BE2C (cell line): ENCODE measurements around the gene TESK2.

Source experiments
- DNase-seq: peaks from one replicate; pipeline ENCODE4 v3.0.0-alpha.2; 2020
- H3K27me3 ChIP-seq: fragments of 250-450 bp; sonication (Bioruptor Pico); 2 replicates; pipeline ENCODE4 v1.5.1; 2020; ENCODE audit warnings: mild to moderate bottlenecking
- H3K36me3 ChIP-seq: fragments of 250-450 bp; sonication (Bioruptor Pico); 2 replicates; pipeline ENCODE4 v1.5.1; 2020; ENCODE audit warnings: mild to moderate bottlenecking
- H3K4me1 ChIP-seq: fragments of 250-450 bp; sonication (Bioruptor Pico); 2 replicates; pipeline ENCODE4 v1.5.1; 2020
- H3K4me3 ChIP-seq: 2 replicates; pipeline ENCODE4 v1.5.1; 2011; ENCODE audit warnings: low read depth, low read length
- H3K9me3 ChIP-seq: fragments of 250-450 bp; sonication (Bioruptor Pico); 2 replicates; pipeline ENCODE4 v1.5.1; 2020
- CTCF ChIP-seq: IDR thresholded peaks from 2 replicates; pipeline ENCODE4 v1.5.1; 2012; ENCODE audit warnings: mild to moderate bottlenecking, low read depth, low read length

The TESK2 gene

GRCh38 chr1:45344499-45344898 is 146.5 kb downstream of the TESK2 start:
- no peaks in the 10 kb centered on the region for H3K4me1 ChIP-seq
- no peaks in the 10 kb centered on the region for H3K9me3 ChIP-seq
- peaks cover 11% of the 10 kb centered on the region for H3K36me3 ChIP-seq
- no peak for TF ChIP-seq CTCF
- no peak for DNase-seq
- no peak overlapping the region for H3K4me3 ChIP-seq
- H3K27me3 ChIP-seq, result no peaks in the 10 kb centered on the region

GRCh38 chr1:45340816-45341466 is 150.0 kb downstream of the TESK2 start:
- peaks cover 11% of the 10 kb centered on the region for H3K36me3 ChIP-seq
- no peaks in the 10 kb centered on the region for H3K27me3 ChIP-seq
- TF ChIP-seq CTCF, result no peak
- H3K9me3 ChIP-seq, result no peaks in the 10 kb centered on the region
- H3K4me1 ChIP-seq, result no peaks in the 10 kb centered on the region
- no peak for DNase-seq
- peak overlapping the region; percentile 81 for H3K4me3 ChIP-seq

GRCh38 chr1:45339789-45340558 is 151.0 kb downstream of the TESK2 start, which contains the start of the genes MUTYH and TOE1:
TSS of gene MUTYH (minus strand) at chr1:45340440. CDS start at chr1:45334505, 5,935 bp downstream.
TSS of gene TOE1 (plus strand) at chr1:45340170. CDS start at chr1:45340253, 83 bp downstream.
- Histone ChIP-seq H3K4me1 (no peaks in the 10 kb centered on the region), H3K36me3 (peaks cover 11% of the 10 kb centered on the region), H3K27me3 (no peaks in the 10 kb centered on the region), H3K4me3 (peak within 1 kb of the TSS; percentile 81), H3K9me3 (no peaks in the 10 kb centered on the region)
- peak; percentile 95 for DNase-seq
- no peak for TF ChIP-seq CTCF

GRCh38 chr1:45337630-45338325 is 153.2 kb downstream of the TESK2 start:
- no peak for DNase-seq

GRCh38 chr1:45335855-45336324 is 155.1 kb downstream of the TESK2 start:
- H3K4me1 ChIP-seq, result no peaks in the 10 kb centered on the region

More at GRCh38 chr1:45337630-45338325, 153.2 kb downstream of the TESK2 start:
- Histone ChIP-seq H3K4me3 (no peak overlapping the region), H3K4me1 (no peaks in the 10 kb centered on the region), H3K27me3 (no peaks in the 10 kb centered on the region), H3K9me3 (no peaks in the 10 kb centered on the region), H3K36me3 (peaks cover 5% of the 10 kb centered on the region)
- no peak for TF ChIP-seq CTCF

More at GRCh38 chr1:45335855-45336324, 155.1 kb downstream of the TESK2 start:
- Histone ChIP-seq H3K36me3 (no peaks in the 10 kb centered on the region), H3K27me3 (no peaks in the 10 kb centered on the region), H3K4me3 (no peak overlapping the region), H3K9me3 (no peaks in the 10 kb centered on the region)
- no peak for DNase-seq
- TF ChIP-seq CTCF, result no peak
